Activated CD4-positive, CD25-positive, alpha-beta regulatory T cell treated with anti-CD3 and anti-CD28 coated beads, Interleukin-2, amount 50 U/mL, for 24 hours (primary cell): ENCODE results near the gene CORO2B.
"Not testable (repeated sequence)": the region's sequence is repeated elsewhere in the genome, so short reads cannot be mapped to it uniquely, and the experiment has no call there.

Experiments
- ATAC-seq, 2 donors: fragments of 150-1000 bp; cut with Tn5 transposase; one replicate each; pipeline ENCODE4 v1.10.0; 2021; ENCODE audit warnings: mild to moderate bottlenecking in 1 of 2, moderate library complexity in 1 of 2

CORO2B gene

DNA sequence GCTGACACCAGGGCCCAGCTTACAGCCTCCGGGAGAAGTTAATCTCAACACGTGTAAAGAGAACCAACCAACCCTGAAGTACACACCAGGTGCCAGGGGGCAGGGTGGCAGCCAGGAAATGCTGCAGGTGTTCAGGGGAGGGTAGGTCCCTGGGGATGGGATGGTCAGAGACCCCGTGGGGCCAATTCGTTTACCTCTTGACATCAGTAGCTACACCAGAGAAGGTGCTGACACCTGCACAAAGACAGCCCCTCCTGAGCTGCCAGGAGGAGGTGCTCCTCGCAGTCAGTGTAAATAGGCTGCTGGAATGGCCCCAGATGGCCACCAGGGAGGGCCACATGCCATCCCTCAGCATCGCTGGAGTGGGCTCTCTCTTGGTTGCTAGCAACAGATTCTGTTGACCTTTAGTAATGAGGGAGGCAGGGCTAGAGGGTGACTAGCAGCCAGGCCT, 52.8 kb downstream of the CORO2B start:
- ATAC-seq = no peak

DNA sequence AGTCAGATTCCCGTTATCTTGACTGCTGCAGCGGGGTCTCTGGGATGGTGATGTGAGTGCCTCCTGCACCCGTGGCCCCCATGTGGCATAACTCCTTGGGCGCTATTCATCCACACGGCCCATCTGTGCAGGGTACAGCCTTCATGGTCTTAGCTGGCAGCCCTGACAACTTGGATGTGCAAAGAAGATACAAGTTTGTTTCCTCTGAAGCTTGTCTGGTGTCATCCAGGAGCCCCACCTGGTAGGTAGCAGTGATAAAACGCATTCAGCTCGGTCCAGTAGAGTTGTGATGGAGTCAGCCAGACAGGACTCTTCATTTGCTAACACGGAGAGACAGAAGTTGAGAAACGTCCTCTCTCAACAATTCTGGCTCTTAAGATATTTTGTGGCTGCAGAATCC, 53.3 kb downstream of the CORO2B start:
- ATAC-seq = no peak

DNA sequence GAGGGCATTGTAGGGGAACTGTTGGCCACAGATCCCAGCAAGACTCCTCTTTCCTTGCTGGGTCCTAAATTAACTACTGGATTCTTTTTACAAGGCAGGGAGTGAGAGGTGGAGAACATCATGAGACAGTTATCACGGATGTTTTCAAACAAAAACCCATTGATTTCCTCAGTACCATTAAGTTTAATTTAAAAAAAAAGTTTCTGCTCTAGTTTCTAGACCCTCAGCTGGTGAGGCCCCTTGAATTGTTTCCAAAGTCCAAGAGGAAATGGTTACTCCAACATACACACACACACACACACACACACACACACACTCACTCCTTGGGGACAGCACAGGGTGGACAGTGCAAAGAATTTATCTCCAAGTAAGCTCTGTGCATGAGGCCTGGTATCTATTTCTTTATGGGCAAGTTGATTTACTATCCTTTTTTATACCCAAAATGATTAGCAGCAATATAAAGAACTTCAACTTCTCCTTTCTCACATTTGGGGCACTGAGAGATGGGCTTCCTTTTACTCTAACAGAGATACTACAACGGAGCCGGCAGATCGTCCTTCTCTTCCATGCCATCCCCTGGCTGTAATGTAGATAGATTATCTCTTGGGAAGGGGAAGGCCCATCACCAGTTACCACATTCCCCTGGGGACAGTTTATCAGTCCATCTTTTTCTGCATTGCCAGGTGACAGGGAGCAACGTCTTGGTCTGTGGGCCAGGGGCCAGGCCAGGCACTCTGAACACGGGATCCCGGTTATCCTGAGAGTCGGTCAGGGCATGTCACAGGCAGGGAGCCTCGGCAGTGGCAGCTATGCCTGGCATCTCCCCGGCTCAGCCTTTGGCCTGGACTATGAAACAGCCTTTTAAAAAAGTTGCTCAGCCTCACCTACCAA, 54.7 kb downstream of the CORO2B start:
- no peak for ATAC-seq

DNA sequence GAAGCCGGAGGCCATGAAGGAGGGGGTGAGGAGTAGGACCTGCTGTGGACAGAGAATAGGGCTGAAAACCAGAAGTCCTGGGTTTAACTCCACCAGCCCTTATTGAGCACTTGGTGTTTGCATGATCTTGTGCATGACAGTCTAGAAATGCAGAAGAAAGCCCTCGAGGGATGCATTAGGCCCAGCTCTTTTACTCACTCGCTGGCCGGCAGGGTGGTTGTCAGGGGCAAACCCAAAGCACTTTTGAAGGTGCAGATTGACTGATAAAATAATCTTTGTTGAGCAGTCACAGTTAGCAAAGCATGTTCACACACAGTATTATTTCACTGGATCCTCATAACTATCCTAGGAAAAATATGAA, 55.3 kb downstream of the CORO2B start:
- no peak for ATAC-seq

DNA sequence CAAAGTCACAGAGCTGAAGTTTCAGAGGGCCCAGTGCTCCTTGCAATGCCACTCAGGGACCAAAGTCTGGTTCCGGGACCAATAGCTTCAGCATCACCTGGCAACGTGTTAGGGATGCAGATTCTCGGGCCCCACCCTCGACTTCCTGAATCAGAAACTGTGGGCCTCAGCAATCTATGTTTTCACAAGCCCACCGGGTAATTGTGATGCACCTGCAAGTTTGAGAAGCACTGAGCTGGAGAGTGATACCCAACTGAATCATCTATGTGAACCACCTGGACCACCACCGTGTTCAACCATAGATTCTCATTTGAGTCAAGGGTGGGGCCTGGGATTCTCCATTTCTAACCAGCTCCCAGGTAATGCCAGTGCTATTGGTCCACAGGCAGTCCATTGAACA, 55.7 kb downstream of the CORO2B start:
- ATAC-seq = no peak

DNA sequence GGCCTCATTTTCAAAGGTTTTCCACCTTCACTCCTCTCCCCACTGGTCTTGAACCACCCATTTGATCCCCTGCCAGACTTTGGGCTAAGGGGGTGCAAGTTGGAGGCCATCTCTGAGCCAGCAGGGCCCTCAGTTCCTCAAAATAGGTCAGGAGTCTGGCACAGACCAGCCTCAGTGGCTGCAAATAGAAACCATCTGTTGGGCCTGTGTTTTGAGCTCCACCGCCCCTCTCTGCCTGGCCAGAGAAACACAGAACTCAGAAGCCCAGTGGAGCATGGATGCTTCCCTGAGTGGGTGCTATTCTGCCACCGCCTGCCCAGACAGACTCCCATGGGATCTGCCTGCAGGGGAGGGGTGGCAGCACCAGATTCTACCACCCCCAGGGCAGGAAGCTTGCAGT, 56.3 kb downstream of the CORO2B start:
- no peak for ATAC-seq

DNA sequence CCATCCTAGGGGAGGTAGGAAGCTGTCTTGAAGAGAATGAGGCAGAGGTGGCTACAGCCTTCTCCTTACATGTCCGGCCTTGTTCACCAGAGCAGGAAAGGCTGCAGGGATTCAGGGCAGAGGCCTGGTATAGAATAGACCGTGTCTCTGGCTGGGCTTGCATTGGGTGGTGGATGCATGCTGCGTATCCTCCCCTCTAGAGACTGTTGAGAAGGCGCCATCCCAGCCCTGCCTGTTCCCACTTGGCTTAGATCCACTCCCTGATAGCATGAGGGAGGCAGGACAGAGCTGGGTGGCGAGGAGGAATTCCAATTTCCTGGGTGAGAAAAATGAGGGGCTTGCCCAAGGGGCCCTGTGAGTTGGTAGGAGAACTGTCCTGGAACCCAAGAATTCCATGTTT, 57.5 kb downstream of the CORO2B start:
- ATAC-seq = no peak

DNA sequence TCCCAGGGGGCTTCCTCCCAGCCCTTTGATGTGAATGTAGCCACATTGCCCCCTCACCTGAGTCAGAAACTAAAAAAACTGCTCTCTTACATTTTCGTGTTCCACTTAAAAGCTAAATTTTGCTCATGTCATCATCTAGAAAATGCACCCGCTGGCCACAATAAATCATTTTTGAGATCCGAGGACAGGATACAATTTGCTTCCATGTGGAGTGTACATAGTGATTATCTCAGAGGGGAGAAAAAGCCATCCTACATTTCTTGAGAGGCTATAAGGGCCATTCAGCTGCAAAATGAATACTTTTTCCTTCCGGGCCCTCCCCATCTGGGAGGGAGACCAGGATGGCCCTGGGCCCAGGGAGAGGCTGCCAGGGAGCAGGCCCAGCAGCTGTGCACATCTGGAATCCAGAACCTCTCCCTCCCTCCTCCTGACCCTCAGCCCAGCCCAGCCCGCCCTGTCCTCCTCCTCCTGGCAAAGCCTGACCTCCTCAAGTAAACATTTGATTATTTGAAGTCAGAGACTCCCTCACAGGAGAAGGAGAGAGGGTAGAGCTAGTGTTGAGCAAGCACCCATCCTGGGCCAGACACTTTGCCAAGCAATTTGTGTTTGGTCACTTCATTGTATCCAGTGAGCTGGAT, 59.1 kb downstream of the CORO2B start:
- no peak for ATAC-seq

DNA sequence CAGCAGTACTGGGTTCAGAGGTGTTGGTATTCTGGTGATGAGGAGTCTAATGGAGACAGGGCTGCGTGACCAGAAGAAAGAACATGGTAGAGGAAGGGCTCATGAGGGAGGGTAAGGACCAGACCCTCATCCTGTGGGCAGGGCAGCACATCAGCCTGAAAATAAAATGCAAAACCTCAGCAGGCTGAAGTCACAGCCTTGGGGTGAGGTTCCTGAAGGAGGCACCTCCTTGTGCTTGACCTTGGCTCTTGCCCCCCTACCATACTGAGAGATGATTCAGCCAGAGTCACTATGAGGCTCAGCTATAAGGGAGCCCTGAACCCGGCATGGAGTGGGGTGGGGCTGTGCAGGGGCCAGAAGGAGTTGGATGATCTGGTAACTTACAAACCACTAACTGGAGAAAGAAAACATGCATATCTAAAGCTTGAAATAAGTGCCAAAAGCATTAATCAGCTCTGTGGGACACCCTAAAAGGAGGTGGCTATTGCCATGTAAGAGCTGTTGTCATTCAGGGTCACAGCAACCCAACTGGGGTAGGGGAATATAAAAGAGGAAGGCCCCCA, 60.2 kb downstream of the CORO2B start:
- no peak for ATAC-seq

DNA sequence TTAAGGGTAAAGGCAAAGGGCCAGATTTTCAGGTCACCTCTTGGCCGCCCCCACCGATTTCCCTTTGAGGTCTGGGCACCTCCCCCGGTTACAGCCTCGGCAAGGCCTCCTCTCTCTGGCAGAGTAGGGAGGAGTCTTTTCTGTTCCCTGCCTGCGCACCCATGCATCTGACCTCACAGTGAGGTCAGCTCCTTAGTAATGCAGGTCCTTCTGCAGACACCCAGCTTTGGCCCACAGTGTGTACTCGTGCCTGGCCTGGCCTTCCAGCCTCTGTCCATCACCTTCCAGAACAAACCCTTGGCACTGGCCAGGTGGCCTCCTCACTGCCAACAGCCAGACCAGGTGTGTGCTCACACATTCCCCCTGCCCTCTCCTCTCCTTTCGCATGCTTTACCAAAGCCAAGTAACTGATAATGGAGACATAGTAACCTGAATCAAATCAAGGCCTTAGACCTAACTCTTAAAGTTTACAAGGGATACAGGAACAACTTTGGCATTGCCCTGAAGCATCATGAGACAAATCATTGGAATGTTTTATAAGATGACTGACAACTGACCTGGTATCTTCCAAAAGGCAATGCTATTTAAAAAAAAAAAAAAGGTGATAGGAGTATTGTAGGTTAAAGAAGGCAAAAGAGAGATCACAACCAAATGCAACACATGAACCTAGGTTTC, 61.3 kb downstream of the CORO2B start:
- ATAC-seq = no peak

DNA sequence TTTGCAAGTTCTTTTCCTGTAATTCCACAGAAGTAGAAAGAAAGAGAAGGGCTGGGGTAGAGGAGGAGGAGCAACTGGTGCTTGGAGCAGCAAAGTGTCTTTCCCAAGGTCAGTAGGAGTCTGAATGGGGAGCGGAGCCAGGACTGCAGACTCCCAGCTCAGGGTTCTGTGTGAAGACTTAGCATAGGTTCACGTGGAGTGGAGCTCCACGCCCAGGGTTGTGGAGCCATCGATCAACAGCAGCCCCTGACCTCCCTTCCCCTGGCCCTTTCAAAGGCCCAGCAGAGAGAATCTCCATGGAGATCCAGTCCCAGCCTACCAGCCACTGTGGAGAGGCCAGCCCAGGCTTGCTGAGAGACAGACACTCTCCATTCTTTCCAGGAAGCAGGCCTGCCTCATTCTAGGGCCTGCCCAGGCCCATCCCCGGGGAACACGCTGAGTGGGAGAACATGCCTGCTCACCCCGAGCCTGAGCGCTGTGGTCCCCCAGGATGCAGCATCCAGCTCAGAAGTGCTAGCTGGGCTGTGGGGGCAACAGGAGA, 62.1 kb downstream of the CORO2B start:
- no peak for ATAC-seq

DNA sequence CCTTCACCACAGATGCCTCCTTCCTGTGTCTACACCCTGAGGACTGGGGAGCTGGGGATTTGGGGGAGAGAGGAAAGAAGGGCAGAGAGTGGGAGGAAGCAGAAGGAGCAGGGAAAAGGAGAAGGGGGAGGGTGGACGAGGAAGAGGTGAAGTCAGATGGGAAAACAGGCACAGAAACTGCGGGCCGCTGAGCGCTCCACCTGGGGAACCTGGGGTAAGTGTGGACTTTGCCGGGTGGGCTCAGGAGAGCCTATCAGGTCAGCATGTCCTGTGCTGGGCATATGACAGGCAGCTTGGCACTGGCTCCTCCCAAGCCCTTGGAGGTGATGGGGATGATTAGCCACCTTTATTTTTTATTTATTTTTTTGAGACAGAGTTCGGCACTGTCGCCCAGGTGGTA, 62.6 kb downstream of the CORO2B start:
- ATAC-seq = no peak

DNA sequence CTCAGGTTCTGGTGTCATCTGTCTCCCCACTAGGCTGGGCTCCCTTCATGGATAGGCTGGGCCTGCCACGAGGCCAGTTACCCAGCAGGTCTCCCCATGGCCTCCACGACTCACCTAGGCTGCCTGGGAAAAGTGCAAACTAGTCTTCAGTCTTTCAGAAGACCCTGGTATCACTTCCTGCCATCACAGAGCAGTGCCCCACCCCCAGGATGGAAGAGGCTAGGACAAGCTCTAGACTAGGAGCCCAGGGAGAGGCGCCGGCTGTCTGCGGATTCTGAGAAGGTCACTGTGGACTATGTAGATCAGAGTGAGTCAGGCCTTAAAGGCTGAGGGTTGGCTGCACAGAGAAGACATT, 63.7 kb downstream of the CORO2B start:
- no peak for ATAC-seq

DNA sequence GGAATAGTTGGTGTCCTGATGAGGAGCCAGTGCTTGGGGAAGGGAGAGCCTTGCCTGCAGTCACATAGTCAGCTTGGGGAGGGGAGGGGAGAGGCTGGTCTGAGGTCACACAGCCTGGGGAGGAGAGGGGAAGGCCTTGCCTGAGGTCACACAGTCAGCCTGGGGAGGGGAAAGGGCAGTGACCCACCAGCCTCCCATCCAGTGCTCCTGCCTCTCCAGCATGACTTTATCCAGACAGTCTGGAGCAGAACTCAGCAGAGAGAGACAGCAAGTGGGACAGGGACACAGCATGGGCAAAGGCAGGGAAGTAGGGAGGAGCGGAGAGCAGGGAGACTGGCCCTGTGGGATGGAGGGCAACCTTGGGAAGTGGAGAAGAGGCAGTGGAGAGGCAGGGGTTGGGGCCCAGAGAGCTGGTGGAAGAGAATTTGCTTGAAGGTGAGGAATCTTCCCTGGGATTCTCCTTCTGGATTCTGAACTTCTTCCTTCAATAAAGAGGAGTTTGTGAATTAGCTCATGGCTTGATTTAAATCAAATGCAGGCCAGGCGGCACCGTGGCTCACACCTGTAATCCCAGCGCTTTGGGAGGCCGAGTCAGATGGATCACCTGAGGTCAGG, 64.5 kb downstream of the CORO2B start:
- ATAC-seq = no peak

DNA sequence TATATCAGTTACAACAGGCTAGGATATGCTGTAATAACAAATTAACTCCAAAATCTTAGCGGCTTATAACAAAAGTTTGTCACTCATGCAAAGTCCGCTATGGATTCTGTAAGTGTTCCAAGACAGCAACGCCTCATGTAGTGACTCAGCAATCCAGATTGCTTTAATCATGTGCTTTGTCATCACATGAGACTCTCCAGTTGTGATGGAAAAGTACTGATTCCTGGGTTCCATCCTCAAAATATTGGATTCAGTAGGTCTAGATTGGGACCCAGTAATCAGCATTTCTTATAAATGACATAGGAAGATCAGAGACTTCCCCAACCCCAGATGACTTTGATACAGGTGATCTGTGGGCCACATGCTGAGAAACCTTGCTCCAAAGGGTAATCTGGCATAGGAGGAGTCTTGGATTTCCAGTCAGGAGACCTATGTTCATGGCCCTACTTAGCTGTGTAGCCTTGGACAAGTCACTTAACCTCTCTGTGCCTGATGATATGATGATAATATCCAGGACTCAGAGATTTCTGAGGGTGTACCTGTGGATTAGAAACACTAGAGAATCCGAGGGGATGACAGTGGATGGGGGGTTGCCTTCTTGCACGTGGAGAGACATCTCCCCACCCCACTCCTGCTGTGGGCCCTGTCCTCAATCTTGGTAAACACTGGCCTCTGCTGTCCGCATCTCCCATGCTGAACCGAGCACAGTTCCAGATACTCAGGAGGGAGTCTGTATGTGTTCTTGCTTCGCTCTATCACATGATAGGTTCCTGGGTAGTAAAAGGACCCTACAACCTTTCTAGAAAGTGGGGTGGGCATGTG, 65.5 kb downstream of the CORO2B start:
- ATAC-seq = no peak

DNA sequence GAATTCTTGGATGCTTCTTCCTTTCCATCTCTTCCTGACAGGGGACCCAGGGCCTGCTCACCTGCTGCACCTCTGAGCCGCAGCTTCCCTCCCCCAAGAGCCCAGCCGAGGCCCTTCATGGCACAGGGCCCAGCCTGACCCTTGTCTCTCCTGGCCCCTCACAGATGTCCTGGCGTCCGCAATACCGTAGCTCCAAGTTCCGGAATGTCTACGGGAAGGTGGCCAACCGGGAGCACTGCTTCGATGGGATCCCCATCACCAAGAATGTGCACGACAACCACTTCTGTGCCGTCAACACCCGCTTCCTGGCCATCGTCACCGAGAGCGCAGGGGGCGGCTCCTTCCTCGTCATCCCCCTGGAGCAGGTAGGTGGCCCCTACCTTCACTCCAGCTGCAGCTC, 66.2 kb downstream of the CORO2B start:
- no peak for ATAC-seq

DNA sequence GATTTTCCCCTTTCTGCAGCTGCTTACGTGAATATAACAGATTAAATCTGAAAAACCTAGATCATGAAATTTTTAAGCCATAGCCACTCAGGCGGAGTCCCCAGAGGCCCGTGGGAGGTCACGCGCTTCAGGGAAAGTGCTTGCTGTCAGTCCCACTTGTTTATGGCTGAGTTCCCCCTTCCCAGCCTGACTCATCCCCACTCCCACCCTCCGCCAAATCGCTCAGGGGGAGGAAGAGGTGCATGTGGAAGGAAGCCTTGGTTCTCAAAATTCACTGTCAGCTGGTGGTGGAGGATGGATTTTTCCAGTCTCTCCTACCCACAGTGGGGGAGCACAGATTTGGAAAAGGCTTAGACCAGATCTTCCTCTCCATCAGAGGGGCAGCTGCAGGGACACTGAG, 67.4 kb downstream of the CORO2B start:
- no peak for ATAC-seq

DNA sequence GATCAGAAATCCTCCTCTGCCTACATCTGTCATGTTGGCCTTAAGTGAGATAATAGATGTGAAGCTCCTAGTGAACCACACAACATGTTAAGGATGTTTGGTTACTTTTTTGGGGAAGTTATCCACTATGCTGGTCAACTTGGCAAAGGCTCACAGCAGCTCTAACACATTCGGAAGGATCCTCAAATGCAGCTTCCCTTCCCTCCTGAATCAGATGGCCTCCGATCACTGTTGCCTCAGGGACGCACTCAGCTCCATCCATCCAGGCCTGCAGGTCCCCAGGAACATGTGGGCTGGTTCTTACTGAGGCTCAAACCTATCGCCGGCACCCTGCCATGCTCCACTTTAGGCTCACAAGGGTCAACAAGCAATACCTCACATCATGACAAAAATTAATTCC, 67.9 kb downstream of the CORO2B start:
- ATAC-seq = no peak

DNA sequence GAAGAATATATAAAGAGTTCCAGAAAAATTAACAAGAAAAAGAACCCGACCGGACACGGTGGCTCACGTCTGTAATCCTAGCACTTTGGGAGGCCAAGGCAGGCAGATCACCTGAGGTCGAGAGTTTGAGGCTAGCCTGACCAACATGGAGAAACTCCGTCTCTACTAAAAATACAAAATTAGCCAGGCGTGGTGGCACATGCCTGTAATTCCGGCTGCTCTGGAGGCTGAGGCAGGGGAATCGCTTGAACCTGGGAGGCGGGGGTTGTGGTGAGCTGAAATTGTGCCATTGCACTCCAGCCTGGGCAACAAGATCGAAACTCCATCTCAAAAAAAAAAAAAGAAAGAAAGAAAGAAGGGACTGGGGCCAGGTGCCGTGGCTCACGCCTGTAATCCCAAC, 68.6 kb downstream of the CORO2B start:
- ATAC-seq = not testable (repeated sequence)

DNA sequence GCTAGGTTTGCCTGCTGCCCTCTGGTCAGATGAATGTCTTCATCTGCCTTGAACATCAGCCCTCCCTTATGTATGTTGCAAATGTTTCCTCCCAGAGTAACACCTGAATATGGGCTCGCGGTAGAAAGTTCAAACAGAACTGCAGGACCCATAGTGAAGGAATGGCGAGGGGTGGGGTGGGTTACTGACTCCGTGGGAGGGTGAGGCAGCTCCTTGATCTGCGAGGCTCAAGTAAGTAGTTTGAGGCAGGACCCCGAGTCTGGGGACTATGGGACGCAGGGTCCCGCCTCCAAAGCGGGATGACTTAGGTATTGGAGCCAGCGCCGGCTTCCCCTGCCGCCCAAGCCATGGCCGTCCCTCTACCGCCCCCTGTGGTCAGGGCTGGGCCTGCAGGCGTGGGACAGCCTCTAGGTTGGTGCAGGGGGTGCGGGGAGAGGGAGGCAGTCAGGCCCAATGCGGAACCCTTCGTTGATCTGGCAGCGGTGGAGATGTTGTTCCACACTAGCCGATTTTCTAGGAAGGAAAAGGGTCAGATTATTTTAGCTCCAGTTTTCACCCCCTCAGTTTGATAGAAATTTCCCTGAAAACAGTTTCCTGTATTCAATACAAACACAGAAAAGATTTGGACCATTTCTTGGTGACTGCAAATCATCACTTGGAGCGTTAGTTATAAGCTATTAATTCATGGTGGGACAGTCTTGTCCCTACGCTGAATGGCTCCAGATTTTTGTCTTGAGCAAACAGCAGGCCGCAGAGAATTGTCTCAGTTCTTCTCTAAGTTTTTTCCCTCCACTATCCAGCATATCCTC, 72.3 kb downstream of the CORO2B start:
- ATAC-seq = peak in 1 of 2 donors; percentile 28

DNA sequence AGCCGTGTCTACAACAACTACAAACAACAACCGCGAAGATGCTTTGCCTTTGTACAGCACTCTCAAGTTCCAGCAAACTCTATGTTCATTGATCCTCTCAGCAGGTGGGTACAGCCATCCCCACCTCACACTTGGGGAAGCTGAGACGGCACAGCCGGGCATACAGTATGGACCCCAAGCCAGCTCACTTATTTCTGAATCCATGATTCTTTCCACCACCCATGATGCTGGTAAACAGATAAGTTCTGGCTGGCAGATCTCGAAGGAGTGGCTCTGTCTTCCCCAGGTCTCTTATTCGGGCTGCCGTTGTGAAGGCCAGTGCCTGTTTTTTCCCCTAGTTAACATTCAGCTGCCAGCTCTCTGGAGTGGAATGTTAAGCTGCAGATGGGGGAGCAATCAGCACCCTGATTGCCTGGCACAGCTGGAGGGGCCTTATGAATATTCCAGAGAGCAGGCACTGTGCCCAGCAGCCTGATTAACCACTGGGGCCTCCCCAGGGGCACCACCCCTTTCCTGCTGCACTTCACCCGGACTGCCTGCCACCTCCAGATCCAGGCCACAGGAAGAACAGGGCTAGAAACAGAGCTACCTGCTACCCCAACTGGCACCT, 73.2 kb downstream of the CORO2B start:
- no peak for ATAC-seq
